HepG2 (cell line): ENCODE results near the gene VPS13D. TPM values are rescaled to one million over a fixed set of nuclear protein-coding genes. Genes with fewer than 3 reads are reported as not detected.

Source experiments
- ATAC-seq: fragments of 200-7000 bp; cut with Tn5 transposase; 3 replicates; pipeline ENCODE4 v1.9.1; 2020; ENCODE audit warnings: mild to moderate bottlenecking, moderate library complexity
- Bru-seq: library from RNA; stranded (reverse); fragments of 400-500 nt; gene quantifications from one replicate; lab custom pipeline; 2021; lab: Mats Ljungman, UMichigan
- BruChase-seq, 2 experiments: library from RNA; stranded (reverse); fragments of 400-500 nt; gene quantifications; one replicate each; lab custom pipeline; 2021; lab: Mats Ljungman, UMichigan
- BruUV-seq: library from RNA; stranded (reverse); fragments of 400-500 nt; replicated peaks from 2 replicates; lab custom pipeline; 2021; lab: Mats Ljungman, UMichigan
- CTCF ChIA-PET: fragments of 300-600 bp; formaldehyde crosslinking; extraction: SDS; loops from one replicate; lab custom pipeline; 2021; ENCODE audit warnings: low total read pairs, inconsistent platforms, low intra/inter-chr PET ratio; lab: Yijun Ruan, JAX
- POLR2A ChIA-PET: fragments of 350-600 bp; sonication (Branson Sonifier 250); formaldehyde crosslinking; loops from one replicate; lab custom pipeline; 2020; ENCODE audit warnings: antibody characterized with exemption, inconsistent platforms; lab: Yijun Ruan, JAX
- DNase-seq: peaks from one replicate; pipeline ENCODE4 v3.0.0-alpha.2; 2015; ENCODE audit warnings: low spot score
- FAIRE-seq: peaks from 3 replicates; lab custom pipeline; 2011; peaks lifted over from hg19 to GRCh38; lab: Jason Lieb, UNC
- H2AFZ ChIP-seq: one replicate; pipeline ENCODE4 v1.6.1; 2011; ENCODE audit warnings: low read length, inconsistent platforms
- H3K27ac ChIP-seq: fragments of 300-600 bp; 3 replicates; pipeline ENCODE4 v1.8.0; 2011; ENCODE audit warnings: mixed run types, mild to moderate bottlenecking, mixed read lengths, low read length, inconsistent platforms; ENCODE audit not compliant: insufficient read depth; ENCODE audit errors: extremely low read length
- H3K27me3 ChIP-seq, 2 experiments: fragments of 200-600 bp in 1 of 2; 2 replicates in 1 of 2; 3 replicates in 1 of 2; pipeline versions ENCODE4 v1.6.0 to v1.8.0; 2011; ENCODE audit warnings: low read length in 2 of 2, mild to moderate bottlenecking in 2 of 2, moderate library complexity in 2 of 2, inconsistent platforms in 1 of 2; ENCODE audit not compliant: insufficient read depth in 2 of 2, control insufficient read depth in 1 of 2
- H3K36me3 ChIP-seq, 2 experiments: fragments of 200-600 bp in 1 of 2; replicated peaks in 1 of 2; 2 replicates in 1 of 2; 3 replicates in 1 of 2; pipeline versions ENCODE4 v1.5.1 to v1.8.0; 2011; ENCODE audit warnings: low read length in 2 of 2, inconsistent platforms in 1 of 2; ENCODE audit not compliant: insufficient read depth in 2 of 2, control insufficient read depth in 1 of 2
- H3K4me1 ChIP-seq: 2 replicates; pipeline ENCODE4 v1.5.1; 2012; ENCODE audit warnings: low read length, inconsistent platforms; ENCODE audit not compliant: insufficient read depth
- H3K4me2 ChIP-seq: 2 replicates; pipeline ENCODE4 v1.6.0; 2011; ENCODE audit warnings: low read depth, low read length, inconsistent platforms
- H3K4me3 ChIP-seq, 3 experiments: fragments of 200-600 bp in 1 of 3; sonication (generic), shearing (Covaris generic) in 1 of 3; replicated peaks in 1 of 3; 2 replicates each; pipeline ENCODE4 v1.5.1; 2011 to 2016; ENCODE audit warnings: low read length in 3 of 3, inconsistent platforms in 2 of 3, low read depth in 2 of 3, mild to moderate bottlenecking in 2 of 3, control low read depth in 1 of 3, mixed read lengths in 1 of 3; ENCODE audit not compliant: insufficient read depth in 1 of 3
- H3K79me2 ChIP-seq: one replicate; pipeline ENCODE4 v1.6.1; 2011; ENCODE audit warnings: low read length, inconsistent platforms; ENCODE audit not compliant: insufficient read depth
- H3K9ac ChIP-seq: 2 replicates; pipeline ENCODE4 v1.6.0; 2011; ENCODE audit warnings: mild to moderate bottlenecking, low read depth, low read length, inconsistent platforms; ENCODE audit not compliant: insufficient read depth
- H3K9me3 ChIP-seq: 2 replicates; pipeline ENCODE4 v1.5.1; 2012; ENCODE audit warnings: mild to moderate bottlenecking, low read length
- H4K20me1 ChIP-seq: 2 replicates; pipeline ENCODE4 v1.6.0; 2011; ENCODE audit warnings: inconsistent platforms, mild to moderate bottlenecking, low read length, moderate library complexity; ENCODE audit not compliant: insufficient read depth
- BHLHE40 ChIP-seq: IDR thresholded peaks from 2 replicates; pipeline ENCODE4 v1.6.1; 2011; ENCODE audit warnings: low read length, improper control_type of control experiment
- HCFC1 ChIP-seq: fragments of 150-350 bp; IDR thresholded peaks from 2 replicates; pipeline ENCODE4 v1.6.1; 2014; ENCODE audit warnings: low read depth, low read length
- IKZF1 ChIP-seq: fragments of 450-650 bp; IDR thresholded peaks from 2 replicates; pipeline ENCODE4 v1.7.1; 2016
- MED1 ChIP-seq: sonication (generic); formaldehyde crosslinking; IDR thresholded peaks from 2 replicates; pipeline ENCODE4 v1.4.0; 2020; ENCODE audit warnings: missing genetic modification reagents
- MXI1 ChIP-seq: IDR thresholded peaks from 3 replicates; pipeline ENCODE4 v1.6.1; 2012; ENCODE audit warnings: low read depth, low read length, inconsistent platforms, borderline replicate concordance
- RBM39 ChIP-seq: fragments of 200-400 bp; formaldehyde crosslinking; IDR thresholded peaks from one replicate; pipeline ENCODE4 v1.6.1; 2018; ENCODE audit warnings: antibody characterized with exemption, mild to moderate bottlenecking, low read depth, low read length; ENCODE audit not compliant: poor library complexity, severe bottlenecking
- TBL1XR1 ChIP-seq: fragments of 150-350 bp; IDR thresholded peaks from 2 replicates; pipeline ENCODE4 v1.6.1; 2014; ENCODE audit warnings: borderline replicate concordance, low read length; ENCODE audit not compliant: partially characterized antibody
- ZNF256 ChIP-seq: sonication (generic); formaldehyde crosslinking; conservative IDR thresholded peaks from 2 replicates; pipeline ENCODE4 v1.4.0; 2020; ENCODE audit warnings: missing genetic modification reagents
- ZNF350 ChIP-seq: sonication (generic); formaldehyde crosslinking; IDR thresholded peaks from 2 replicates; pipeline ENCODE4 v1.4.0; 2020; ENCODE audit warnings: mild to moderate bottlenecking, low read depth, missing genetic modification reagents, borderline replicate concordance
- WGBS: methylation state at CpG from one replicate; pipeline ENCODE4 v1.1.6; 2017; ENCODE audit warnings: low lambda C conversion rate; 5-methylcytosine and 5-hydroxymethylcytosine counted together
- in situ Hi-C: cut with HindIII; loops from 2 replicates; pipeline ENCODE4 v1.10.0; 2017; ENCODE audit warnings: low pct_unique_long_range_greater_than_20kb; ENCODE audit not compliant: extremely low pct_ligation_motif_present
- intact Hi-C: fragments of 100-400 bp; cut with micrococcal nuclease; formaldehyde crosslinking; loops from one replicate; pipeline ENCODE4 v1.10.0; 2022; ENCODE audit not compliant: unreplicated experiment
- long read RNA-seq, 2 experiments: library from RNA in 1 of 2; library from polyadenylated mRNA in 1 of 2; stranded (forward) in 1 of 2; unstranded in 1 of 2; transcript quantifications; one replicate each; pipeline ENCODE4 v2.0.0, GENCODE V29; 2019 to 2022
- polyA minus RNA-seq, 3 experiments: library from RNA; depleted of rRNA, polyadenylated mRNA; stranded (reverse); fragments of >200 nt; gene quantifications; 2 replicates each; pipeline ENCODE4 v1.2.3, GENCODE V29; 2011; ENCODE audit warnings: low replicate concordance in 1 of 3
- polyA plus RNA-seq, 8 experiments: library from polyadenylated mRNA; depleted of rRNA in 3 of 8; stranded (reverse) in 7 of 8; unstranded in 1 of 8; fragments of >200 nt; fragmentation: Illumina TruSeq in 4 of 8; extraction: Trizol in 4 of 8; gene quantifications; 2 replicates each; pipeline versions ENCODE4 v1.2.1 to v1.2.3, GENCODE V29; 2011 to 2016; ENCODE audit warnings: low read depth in 4 of 8, missing spikeins in 1 of 8, mixed read lengths in 1 of 8; ENCODE audit not compliant: insufficient read depth in 1 of 8
- total RNA-seq, 5 experiments: library from RNA; depleted of rRNA; stranded (reverse); fragments of >200 nt; fragmentation: Illumina TruSeq; extraction: Trizol; gene quantifications; 2 replicates each; pipeline ENCODE4 v1.2.3, GENCODE V29; 2016; ENCODE audit warnings: low read depth in 1 of 5
- TF ChIP-seq, protein P1 (sequence below): sonication (generic); formaldehyde crosslinking; conservative IDR thresholded peaks from 2 replicates; pipeline ENCODE4 v1.8.0; 2022; ENCODE audit warnings: mild to moderate bottlenecking, moderate library complexity, missing genetic modification reagents
- TF ChIP-seq, protein P2 (sequence below): sonication (generic); formaldehyde crosslinking; IDR thresholded peaks from 2 replicates; pipeline ENCODE4 v1.4.0; 2020; ENCODE audit warnings: missing genetic modification reagents

VPS13D gene, protein sequence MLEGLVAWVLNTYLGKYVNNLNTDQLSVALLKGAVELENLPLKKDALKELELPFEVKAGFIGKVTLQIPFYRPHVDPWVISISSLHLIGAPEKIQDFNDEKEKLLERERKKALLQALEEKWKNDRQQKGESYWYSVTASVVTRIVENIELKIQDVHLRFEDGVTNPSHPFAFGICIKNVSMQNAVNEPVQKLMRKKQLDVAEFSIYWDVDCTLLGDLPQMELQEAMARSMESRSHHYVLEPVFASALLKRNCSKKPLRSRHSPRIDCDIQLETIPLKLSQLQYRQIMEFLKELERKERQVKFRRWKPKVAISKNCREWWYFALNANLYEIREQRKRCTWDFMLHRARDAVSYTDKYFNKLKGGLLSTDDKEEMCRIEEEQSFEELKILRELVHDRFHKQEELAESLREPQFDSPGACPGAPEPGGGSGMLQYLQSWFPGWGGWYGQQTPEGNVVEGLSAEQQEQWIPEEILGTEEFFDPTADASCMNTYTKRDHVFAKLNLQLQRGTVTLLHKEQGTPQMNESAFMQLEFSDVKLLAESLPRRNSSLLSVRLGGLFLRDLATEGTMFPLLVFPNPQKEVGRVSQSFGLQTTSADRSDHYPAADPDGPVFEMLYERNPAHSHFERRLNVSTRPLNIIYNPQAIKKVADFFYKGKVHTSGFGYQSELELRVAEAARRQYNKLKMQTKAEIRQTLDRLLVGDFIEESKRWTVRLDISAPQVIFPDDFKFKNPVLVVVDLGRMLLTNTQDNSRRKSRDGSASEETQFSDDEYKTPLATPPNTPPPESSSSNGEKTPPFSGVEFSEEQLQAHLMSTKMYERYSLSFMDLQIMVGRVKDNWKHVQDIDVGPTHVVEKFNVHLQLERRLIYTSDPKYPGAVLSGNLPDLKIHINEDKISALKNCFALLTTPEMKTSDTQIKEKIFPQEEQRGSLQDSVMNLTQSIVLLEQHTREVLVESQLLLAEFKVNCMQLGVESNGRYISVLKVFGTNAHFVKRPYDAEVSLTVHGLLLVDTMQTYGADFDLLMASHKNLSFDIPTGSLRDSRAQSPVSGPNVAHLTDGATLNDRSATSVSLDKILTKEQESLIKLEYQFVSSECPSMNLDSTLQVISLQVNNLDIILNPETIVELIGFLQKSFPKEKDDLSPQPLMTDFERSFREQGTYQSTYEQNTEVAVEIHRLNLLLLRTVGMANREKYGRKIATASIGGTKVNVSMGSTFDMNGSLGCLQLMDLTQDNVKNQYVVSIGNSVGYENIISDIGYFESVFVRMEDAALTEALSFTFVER (N-terminal part only)
- total RNA-seq (2016; rRNA removed; fragmentation: Illumina TruSeq; extraction: Trizol) (13.9 and 14.2 TPM in 2 replicates), polyA plus RNA-seq (2011; rRNA removed) (8.6 and 9.2 TPM in 2 replicates), polyA minus RNA-seq (2011; rRNA and poly(A)+ RNA removed; ENCODE audit: low replicate concordance) (26.2 and 54.8 TPM in 2 replicates), Bru-seq, nascent RNA (percentile 56 among the genes with signal in this experiment), BruChase-seq, experiment 1, labeled RNA remaining after a 6-hour chase (percentile 60 among the genes with signal in this experiment), BruChase-seq, experiment 2, labeled RNA remaining after a 2-hour chase (percentile 56 among the genes with signal in this experiment)
- total RNA-seq (2016; cell fraction: cytosol; rRNA removed; fragmentation: Illumina TruSeq; extraction: Trizol; ENCODE audit: low read depth) = 5.8 and 6.7 TPM in 2 replicates
- total RNA-seq (2016; cell fraction: insoluble cytoplasmic fraction; rRNA removed; fragmentation: Illumina TruSeq; extraction: Trizol) = 10.6 and 11.0 TPM in 2 replicates
- total RNA-seq (2016; cell fraction: membrane; rRNA removed; fragmentation: Illumina TruSeq; extraction: Trizol) = 4.5 and 5.9 TPM in 2 replicates
- total RNA-seq (2016; cell fraction: nucleus; rRNA removed; fragmentation: Illumina TruSeq; extraction: Trizol) = 20.5 and 26.2 TPM in 2 replicates
- 7.0 and 8.7 TPM in 2 replicates for polyA plus RNA-seq (2011; cell fraction: cytosol; rRNA removed)
- 16.7 and 19.0 TPM in 2 replicates for polyA plus RNA-seq (2011; cell fraction: nucleus; rRNA removed)
- 7.3 and 7.6 TPM in 2 replicates for polyA plus RNA-seq (2012)
- polyA plus RNA-seq (2016; cell fraction: cytosol; fragmentation: Illumina TruSeq; extraction: Trizol; ENCODE audit: low read depth) = 0.57 and 0.77 TPM in 2 replicates
- polyA plus RNA-seq (2016; cell fraction: insoluble cytoplasmic fraction; fragmentation: Illumina TruSeq; extraction: Trizol; ENCODE audit: low read depth) = 7.9 and 10.6 TPM in 2 replicates
- 1.4 and 1.5 TPM in 2 replicates for polyA plus RNA-seq (2016; cell fraction: membrane; fragmentation: Illumina TruSeq; extraction: Trizol; ENCODE audit: low read depth)
- 10.4 and 11.0 TPM in 2 replicates for polyA plus RNA-seq (2016; cell fraction: nucleus; fragmentation: Illumina TruSeq; extraction: Trizol; ENCODE audit: insufficient read depth, low read depth)
- polyA minus RNA-seq (2011; cell fraction: cytosol; rRNA and poly(A)+ RNA removed) = 11.6 and 12.3 TPM in 2 replicates
- 52.4 and 72.0 TPM in 2 replicates for polyA minus RNA-seq (2011; cell fraction: nucleus; rRNA and poly(A)+ RNA removed)
- long read RNA-seq, experiment 1, partial matches to known transcripts = 1 of 4 reads
- long read RNA-seq, experiment 1, other reads (novel, unspliced or antisense) = 3 of 4 reads
- long read RNA-seq, experiment 2, partial matches to known transcripts = 7 of 21 reads
- long read RNA-seq, experiment 2, other reads (novel, unspliced or antisense) = 14 of 21 reads

DNA sequence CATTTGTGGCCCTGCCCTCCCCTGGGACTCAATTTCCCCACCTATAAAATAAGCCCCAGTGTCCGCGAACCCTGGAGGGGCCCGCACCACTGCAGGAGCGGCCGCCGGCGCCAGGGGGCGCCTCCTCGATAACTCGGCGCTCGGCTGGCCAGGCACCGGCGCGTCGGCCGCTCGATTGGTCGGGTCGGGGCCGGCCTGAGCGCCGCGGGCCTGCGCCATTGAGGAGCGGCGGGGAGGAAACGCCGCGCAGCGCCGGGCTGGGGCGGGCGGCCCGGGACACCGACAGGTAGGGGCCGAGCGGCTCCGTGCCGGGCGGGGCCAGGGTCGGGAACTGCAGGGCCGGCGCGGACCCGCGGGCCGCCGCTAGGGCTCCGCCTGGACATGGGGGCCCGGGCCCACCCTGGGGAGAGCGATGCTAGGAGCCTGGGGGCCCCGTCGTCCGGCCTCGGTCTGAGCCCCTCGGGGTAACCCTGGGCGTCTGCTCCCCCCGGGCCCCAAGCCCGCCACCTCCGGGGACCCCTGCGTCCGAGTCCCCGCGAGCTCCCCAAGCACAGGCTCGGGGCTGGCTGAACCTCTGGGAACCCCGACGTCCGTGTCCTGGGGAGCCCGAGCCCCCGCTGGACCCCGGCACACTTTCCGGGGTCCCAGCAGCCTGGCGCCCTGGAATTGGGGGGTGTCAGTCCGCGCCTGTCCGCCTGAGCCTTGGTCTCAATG lies at the start of gene VPS13D:
Gene VPS13D, plus strand, starts transcription at position 196 of the 714 bp plus-strand sequence. CDS start 4,237 bp downstream, outside the sequence.
- ChIA-PET POLR2A (no interaction called here), CTCF (interaction anchor here (0.6 to 1.7 kb wide), 2 partner anchors 46 to 429 kb away, joined by 3 to 7 read pairs; no protein-coding TSS in a partner anchor)
- BruUV-seq = no TSS peak
- intact Hi-C loops = no loop called here
- H3K4me2 ChIP-seq = peak within 1 kb of the TSS; percentile 79
- H4K20me1 ChIP-seq = peaks cover 4% of the 10 kb centered on the region; the same call in 1 of the 2 replicates
- H3K27ac ChIP-seq = peak within 1 kb of the TSS; percentile 17
- H2AFZ ChIP-seq = peak within 1 kb of the TSS; percentile 76
- peak within 1 kb of the TSS; percentile 78 for H3K9ac ChIP-seq
- FAIRE-seq (no peak), ATAC-seq (peak; percentile 92), DNase-seq (peak; percentile 47)
- H3K36me3 ChIP-seq = no peaks in the 10 kb centered on the region
- H3K27me3 ChIP-seq = no peaks in the 10 kb centered on the region; a peak in 1 of 5 replicates
- H3K9me3 ChIP-seq = no peaks in the 10 kb centered on the region
- H3K4me3 ChIP-seq = peak within 1 kb of the TSS; percentile 83 to 89 (median 87)
- peaks cover 24% of the 10 kb centered on the region for H3K4me1 ChIP-seq
- WGBS = no CpG with 5 or more reads among the region's 77 CpGs
- in situ Hi-C loops = no loop called here
- H3K79me2 ChIP-seq = peaks cover 2% of the 10 kb centered on the region
- no peak for TF ChIP-seq IKZF1
- TF ChIP-seq HCFC1 = peak; percentile 63; the same call in 1 of the 2 replicates
- TF ChIP-seq, protein P1, sequence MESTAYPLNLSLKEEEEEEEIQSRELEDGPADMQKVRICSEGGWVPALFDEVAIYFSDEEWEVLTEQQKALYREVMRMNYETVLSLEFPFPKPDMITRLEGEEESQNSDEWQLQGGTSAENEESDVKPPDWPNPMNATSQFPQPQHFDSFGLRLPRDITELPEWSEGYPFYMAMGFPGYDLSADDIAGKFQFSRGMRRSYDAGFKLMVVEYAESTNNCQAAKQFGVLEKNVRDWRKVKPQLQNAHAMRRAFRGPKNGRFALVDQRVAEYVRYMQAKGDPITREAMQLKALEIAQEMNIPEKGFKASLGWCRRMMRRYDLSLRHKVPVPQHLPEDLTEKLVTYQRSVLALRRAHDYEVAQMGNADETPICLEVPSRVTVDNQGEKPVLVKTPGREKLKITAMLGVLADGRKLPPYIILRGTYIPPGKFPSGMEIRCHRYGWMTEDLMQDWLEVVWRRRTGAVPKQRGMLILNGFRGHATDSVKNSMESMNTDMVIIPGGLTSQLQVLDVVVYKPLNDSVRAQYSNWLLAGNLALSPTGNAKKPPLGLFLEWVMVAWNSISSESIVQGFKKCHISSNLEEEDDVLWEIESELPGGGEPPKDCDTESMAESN (CRISPR knock-in tag) = peak; percentile 65
- TF ChIP-seq RBM39 = peak; percentile 58
- TF ChIP-seq ZNF350 (CRISPR knock-in tag) = no peak
- TF ChIP-seq ZNF256 = no peak
- peak; percentile 26; the same call in 1 of the 2 replicates for TF ChIP-seq BHLHE40
- TF ChIP-seq, protein P2, sequence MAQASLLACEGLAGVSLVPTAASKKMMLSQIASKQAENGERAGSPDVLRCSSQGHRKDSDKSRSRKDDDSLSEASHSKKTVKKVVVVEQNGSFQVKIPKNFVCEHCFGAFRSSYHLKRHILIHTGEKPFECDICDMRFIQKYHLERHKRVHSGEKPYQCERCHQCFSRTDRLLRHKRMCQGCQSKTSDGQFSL (CRISPR knock-in tag) = no peak
- TF ChIP-seq TBL1XR1 = peak; percentile 41
- peak; percentile 45; the same call in 1 of the 3 replicates for TF ChIP-seq MXI1
- TF ChIP-seq MED1 (CRISPR knock-in tag) = peak; percentile 29; the same call in 1 of the 2 replicates
